ENCODE data around the gene CLCN4.

Gene CLCN4

GRCh38 chrX:10198254-10198653 lies 41.5 kb downstream of the CLCN4 start:
- H3K4me3 ChIP-seq (ENCODE audit: low read depth, low read length) = no peak overlapping the region
- TF ChIP-seq CTCF (IDR thresholded peaks at IDR 0.05; ENCODE audit: borderline replicate concordance, insufficient read depth, low read depth, low read length) = no peak

GRCh38 chrX:10199212-10199611 lies 42.4 kb downstream of the CLCN4 start:
- no peak overlapping the region for H3K4me3 ChIP-seq (ENCODE audit: low read depth, low read length)
- TF ChIP-seq CTCF (IDR thresholded peaks at IDR 0.05; ENCODE audit: borderline replicate concordance, insufficient read depth, low read depth, low read length) = no peak

- TF ChIP-seq CTCF (IDR thresholded peaks at IDR 0.05; ENCODE audit: borderline replicate concordance, insufficient read depth, low read depth, low read length) = no peak
- no peak overlapping the region for H3K4me3 ChIP-seq (ENCODE audit: low read depth, low read length)
These were observed 46.8 kb downstream of the CLCN4 start for GRCh38 chrX:10203617-10204016.

GRCh38 chrX:10206317-10206716 lies 49.5 kb downstream of the CLCN4 start:
- no peak for TF ChIP-seq CTCF (IDR thresholded peaks at IDR 0.05; ENCODE audit: borderline replicate concordance, insufficient read depth, low read depth, low read length)
- no peak overlapping the region for H3K4me3 ChIP-seq (ENCODE audit: low read depth, low read length)

- TF ChIP-seq CTCF (IDR thresholded peaks at IDR 0.05; ENCODE audit: borderline replicate concordance, insufficient read depth, low read depth, low read length) = no peak
- no peak overlapping the region for H3K4me3 ChIP-seq (ENCODE audit: low read depth, low read length)
These were observed 51.6 kb downstream of the CLCN4 start for GRCh38 chrX:10208281-10208856.

- no peak overlapping the region for H3K4me3 ChIP-seq (ENCODE audit: low read depth, low read length)
- TF ChIP-seq CTCF (IDR thresholded peaks at IDR 0.05; ENCODE audit: borderline replicate concordance, insufficient read depth, low read depth, low read length) = no peak
These were observed 52.2 kb downstream of the CLCN4 start for GRCh38 chrX:10208953-10209352.

- TF ChIP-seq CTCF (IDR thresholded peaks at IDR 0.05; ENCODE audit: borderline replicate concordance, insufficient read depth, low read depth, low read length) = no peak
These were observed 55.6 kb downstream of the CLCN4 start for GRCh38 chrX:10212395-10212794.

More at GRCh38 chrX:10212395-10212794, 55.6 kb downstream of the CLCN4 start:
- H3K4me3 ChIP-seq (ENCODE audit: low read depth, low read length) = no peak overlapping the region

Measured in GM12875 (cell line).